Measurements from ENCODE around the gene USP33.
"Not testable (repeated sequence)": the region's sequence is repeated elsewhere in the genome, so short reads cannot be mapped to it uniquely, and the experiment has no call there.

USP33 gene

GRCh38 chr1:77655431-77655974 is 104.1 kb downstream of the USP33 start:
- POLR2A ChIA-PET (ENCODE audit: low non-redundant PET) = no interaction called here
- no peak overlapping the region for H3K27ac ChIP-seq
- TF ChIP-seq CTCF (conservative IDR thresholded peaks at IDR 0.05; ENCODE audit: low read depth) = no peak
- no peak for DNase-seq (ENCODE audit: low spot score)
- CTCF ChIA-PET = interaction anchor here (0.6 kb wide), 1 partner anchor 459 kb away, joined by 6 read pairs; no protein-coding TSS in a partner anchor

GRCh38 chr1:77652970-77653516 is 106.6 kb downstream of the USP33 start:
- no peak for DNase-seq (ENCODE audit: low spot score)
- ChIA-PET POLR2A (ENCODE audit: low non-redundant PET) (no interaction called here), CTCF (no interaction called here)
- H3K27ac ChIP-seq = peak overlapping the region; percentile 22; the same call in 1 of the 2 replicates
- TF ChIP-seq CTCF (conservative IDR thresholded peaks at IDR 0.05; ENCODE audit: low read depth) = no peak

GRCh38 chr1:77652268-77652667 is 107.4 kb downstream of the USP33 start:
- ChIA-PET CTCF (no interaction called here), POLR2A (ENCODE audit: low non-redundant PET) (no interaction called here)
- DNase-seq (ENCODE audit: low spot score) = no peak
- TF ChIP-seq CTCF (conservative IDR thresholded peaks at IDR 0.05; ENCODE audit: low read depth) = no peak
- H3K27ac ChIP-seq = no peak overlapping the region

DNA sequence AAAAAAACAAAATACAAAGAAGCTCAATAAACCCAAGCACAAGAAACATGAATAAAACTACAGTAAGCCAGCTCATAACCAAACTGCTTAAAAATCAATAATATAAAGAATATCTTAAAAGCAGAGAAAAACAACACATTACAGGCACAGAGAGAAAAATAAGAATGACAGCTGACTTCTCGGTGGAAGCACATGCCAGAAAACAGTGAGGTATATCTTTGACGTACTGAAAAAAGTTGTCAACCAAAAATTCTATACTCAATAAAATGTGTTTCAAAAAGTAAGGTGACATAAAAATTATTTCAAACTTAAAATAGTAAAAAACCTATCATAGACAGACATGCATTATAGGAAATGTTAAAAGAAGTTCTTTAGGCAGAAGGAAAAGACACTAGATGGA is 110.5 kb downstream of the USP33 start:
- no peak overlapping the region for H3K27ac ChIP-seq
- TF ChIP-seq CTCF (conservative IDR thresholded peaks at IDR 0.05; ENCODE audit: low read depth) = no peak
- ChIA-PET POLR2A (ENCODE audit: low non-redundant PET) (no interaction called here), CTCF (interaction anchor here (0.5 to 0.7 kb wide), 2 partner anchors 47 to 90 kb away, joined by 4 read pairs; no protein-coding TSS in a partner anchor)
- DNase-seq (ENCODE audit: low spot score) = no peak

DNA sequence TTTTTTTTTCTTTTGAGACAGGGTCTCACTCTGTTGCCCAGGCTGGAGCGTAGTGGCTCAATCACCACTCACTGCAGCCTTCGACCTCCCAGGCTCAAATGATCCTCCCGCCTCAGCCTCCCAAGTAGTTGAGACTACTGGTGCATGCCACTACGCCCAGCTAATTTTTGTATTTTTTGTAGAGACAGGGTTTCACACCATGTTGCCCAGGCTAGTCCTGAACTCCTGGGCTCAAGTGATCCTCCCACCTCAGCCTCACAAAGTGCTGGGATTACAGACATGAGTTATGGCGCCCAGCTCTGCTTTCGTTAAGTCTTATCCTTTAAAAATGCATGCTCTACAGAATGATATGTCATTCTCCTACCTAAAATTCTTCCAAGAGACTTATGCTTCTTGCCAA is 113.4 kb downstream of the USP33 start:
- POLR2A ChIA-PET (ENCODE audit: low non-redundant PET) = not testable (repeated sequence)

More for the DNA sequence above, 113.4 kb downstream of the USP33 start:
- CTCF ChIA-PET = interaction anchor here (0.9 kb wide), 1 partner anchor 23 kb away, joined by 9 read pairs; no protein-coding TSS in a partner anchor
- H3K27ac ChIP-seq; DNase-seq (ENCODE audit: low spot score): not testable (repeated sequence)

All from RWPE1 (cell line).